Thyroid gland (tissue), 4 donors: ENCODE results near the gene TMEM59L.

ENCODE experiments used
- POLR2A ChIP-seq, 2 donors: fragments of 450-650 bp; IDR thresholded peaks; one replicate each; pipeline ENCODE4 v1.6.1; 2017; ENCODE audit warnings: antibody characterized with exemption in 2 of 2, mild to moderate bottlenecking in 2 of 2, moderate library complexity in 1 of 2
- TF ChIP-seq, protein P1 (sequence below), 6 experiments: fragments of 200-600 bp in 3 of 6; fragments of 450-650 bp in 3 of 6; sonication (generic) in 3 of 6; IDR thresholded peaks; one replicate each; pipeline ENCODE4 v1.5.1; 2016 to 2019; ENCODE audit warnings: antibody characterized with exemption in 6 of 6, mild to moderate bottlenecking in 2 of 6, inconsistent platforms in 1 of 6, moderate library complexity in 1 of 6

DNA sequence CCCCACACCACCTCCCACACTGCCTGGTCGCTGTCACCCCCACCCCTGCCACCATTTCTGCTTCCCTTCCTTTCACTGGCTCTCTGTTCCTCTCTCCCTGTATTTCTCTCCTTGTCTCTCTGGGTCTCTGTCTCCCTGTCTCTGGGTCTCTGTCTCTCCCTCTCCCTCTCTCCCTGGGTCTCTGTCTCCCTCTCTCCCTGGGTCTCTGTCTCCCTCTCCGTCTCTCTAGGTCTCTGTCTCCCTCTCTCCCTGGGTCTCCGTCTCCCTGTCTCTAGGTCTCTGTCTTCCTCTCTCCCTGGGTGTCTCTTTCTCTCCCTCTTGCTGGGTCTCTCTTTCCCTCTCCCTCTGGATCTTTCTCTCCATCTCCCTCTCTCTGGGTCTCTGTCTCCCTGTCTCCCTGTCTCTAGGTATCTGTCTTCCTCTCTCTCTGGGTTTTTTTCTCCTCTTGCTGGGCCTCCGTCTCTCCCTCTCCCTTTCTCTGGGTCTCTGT, 45.7 kb downstream of the TMEM59L start:
- TF ChIP-seq, protein P1, sequence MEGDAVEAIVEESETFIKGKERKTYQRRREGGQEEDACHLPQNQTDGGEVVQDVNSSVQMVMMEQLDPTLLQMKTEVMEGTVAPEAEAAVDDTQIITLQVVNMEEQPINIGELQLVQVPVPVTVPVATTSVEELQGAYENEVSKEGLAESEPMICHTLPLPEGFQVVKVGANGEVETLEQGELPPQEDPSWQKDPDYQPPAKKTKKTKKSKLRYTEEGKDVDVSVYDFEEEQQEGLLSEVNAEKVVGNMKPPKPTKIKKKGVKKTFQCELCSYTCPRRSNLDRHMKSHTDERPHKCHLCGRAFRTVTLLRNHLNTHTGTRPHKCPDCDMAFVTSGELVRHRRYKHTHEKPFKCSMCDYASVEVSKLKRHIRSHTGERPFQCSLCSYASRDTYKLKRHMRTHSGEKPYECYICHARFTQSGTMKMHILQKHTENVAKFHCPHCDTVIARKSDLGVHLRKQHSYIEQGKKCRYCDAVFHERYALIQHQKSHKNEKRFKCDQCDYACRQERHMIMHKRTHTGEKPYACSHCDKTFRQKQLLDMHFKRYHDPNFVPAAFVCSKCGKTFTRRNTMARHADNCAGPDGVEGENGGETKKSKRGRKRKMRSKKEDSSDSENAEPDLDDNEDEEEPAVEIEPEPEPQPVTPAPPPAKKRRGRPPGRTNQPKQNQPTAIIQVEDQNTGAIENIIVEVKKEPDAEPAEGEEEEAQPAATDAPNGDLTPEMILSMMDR (IDR thresholded peaks at IDR 0.05), result no peak
- TF ChIP-seq POLR2A (IDR thresholded peaks at IDR 0.05), result no peak
